Measurements from ENCODE around the gene RPS6KL1.

- TF ChIP-seq, protein P1, sequence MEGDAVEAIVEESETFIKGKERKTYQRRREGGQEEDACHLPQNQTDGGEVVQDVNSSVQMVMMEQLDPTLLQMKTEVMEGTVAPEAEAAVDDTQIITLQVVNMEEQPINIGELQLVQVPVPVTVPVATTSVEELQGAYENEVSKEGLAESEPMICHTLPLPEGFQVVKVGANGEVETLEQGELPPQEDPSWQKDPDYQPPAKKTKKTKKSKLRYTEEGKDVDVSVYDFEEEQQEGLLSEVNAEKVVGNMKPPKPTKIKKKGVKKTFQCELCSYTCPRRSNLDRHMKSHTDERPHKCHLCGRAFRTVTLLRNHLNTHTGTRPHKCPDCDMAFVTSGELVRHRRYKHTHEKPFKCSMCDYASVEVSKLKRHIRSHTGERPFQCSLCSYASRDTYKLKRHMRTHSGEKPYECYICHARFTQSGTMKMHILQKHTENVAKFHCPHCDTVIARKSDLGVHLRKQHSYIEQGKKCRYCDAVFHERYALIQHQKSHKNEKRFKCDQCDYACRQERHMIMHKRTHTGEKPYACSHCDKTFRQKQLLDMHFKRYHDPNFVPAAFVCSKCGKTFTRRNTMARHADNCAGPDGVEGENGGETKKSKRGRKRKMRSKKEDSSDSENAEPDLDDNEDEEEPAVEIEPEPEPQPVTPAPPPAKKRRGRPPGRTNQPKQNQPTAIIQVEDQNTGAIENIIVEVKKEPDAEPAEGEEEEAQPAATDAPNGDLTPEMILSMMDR (tag by site-specific recombination; IDR thresholded peaks at IDR 0.05) = peak; percentile 72
- TF ChIP-seq ZNF341 (tag by site-specific recombination; IDR thresholded peaks at IDR 0.05; ENCODE audit: low read depth) = no peak
- no peak for TF ChIP-seq ZNF776 (tag by site-specific recombination; IDR thresholded peaks at IDR 0.05; ENCODE audit: borderline replicate concordance)
- TF ChIP-seq ZNF169 (tag by site-specific recombination; IDR thresholded peaks at IDR 0.05) = no peak
These were observed 23.0 kb upstream of the RPS6KL1 start for GRCh38 chr14:74945852-74946658.
